Thymus (tissue), 11 donors: ENCODE data around the gene CFAP157. TPM values are rescaled to one million over a fixed set of nuclear protein-coding genes. Genes with fewer than 3 reads are reported as not detected.

ENCODE experiments used
- DNase-seq, 9 donors: peaks; one replicate each; pipeline ENCODE4 v3.0.0-alpha.2; 2013; ENCODE audit warnings: low spot score in 9 of 9, low read depth in 6 of 9, missing footprints in 1 of 9
- H3K27ac ChIP-seq, 2 donors: one replicate each; pipeline ENCODE4 v1.5.1; 2013; ENCODE audit warnings: control low read depth in 1 of 2, low read depth in 1 of 2, low read length in 1 of 2, mild to moderate bottlenecking in 1 of 2, moderate library complexity in 1 of 2
- H3K27me3 ChIP-seq, 2 donors: one replicate each; pipeline ENCODE4 v1.5.1; 2013; ENCODE audit warnings: low read length in 1 of 2; ENCODE audit not compliant: control insufficient read depth in 2 of 2, insufficient read depth in 1 of 2
- H3K36me3 ChIP-seq, 2 donors: one replicate each; pipeline ENCODE4 v1.5.1; 2013; ENCODE audit warnings: low read length in 1 of 2, mild to moderate bottlenecking in 1 of 2, moderate library complexity in 1 of 2; ENCODE audit not compliant: control insufficient read depth in 2 of 2, insufficient read depth in 2 of 2
- H3K4me1 ChIP-seq, 2 donors: one replicate each; pipeline ENCODE4 v1.5.1; 2013; ENCODE audit warnings: low read length in 2 of 2; ENCODE audit not compliant: control insufficient read depth in 2 of 2, insufficient read depth in 2 of 2
- H3K4me3 ChIP-seq, 2 donors: one replicate each; pipeline ENCODE4 v1.5.1; 2013; ENCODE audit warnings: low read length in 2 of 2, control low read depth in 1 of 2, mild to moderate bottlenecking in 1 of 2
- H3K9me3 ChIP-seq, 2 donors: one replicate each; pipeline ENCODE4 v1.5.1; 2013; ENCODE audit warnings: low read length in 1 of 2, mild to moderate bottlenecking in 1 of 2; ENCODE audit not compliant: control insufficient read depth in 2 of 2, insufficient read depth in 1 of 2
- WGBS: extraction: QIAGEN DNeasy Blood & Tissue Kit; methylation state at CpG from one replicate; pipeline ENCODE4 v1.1.7; 2013; 5-methylcytosine and 5-hydroxymethylcytosine counted together
- polyA plus RNA-seq: library from polyadenylated mRNA; stranded (reverse); fragments of 200-250 nt; gene quantifications from one replicate; pipeline ENCODE4 v1.2.3, GENCODE V29; 2013
- total RNA-seq: library from RNA; stranded (reverse); fragments of 120-200 nt; gene quantifications from one replicate; pipeline ENCODE4 v1.2.4, GENCODE V29; 2013
- donor health status: healthy.

The CFAP157 gene
- total and polyA plus RNA-seq, 2 donors, result 0.05 to 0.62 TPM

DNA sequence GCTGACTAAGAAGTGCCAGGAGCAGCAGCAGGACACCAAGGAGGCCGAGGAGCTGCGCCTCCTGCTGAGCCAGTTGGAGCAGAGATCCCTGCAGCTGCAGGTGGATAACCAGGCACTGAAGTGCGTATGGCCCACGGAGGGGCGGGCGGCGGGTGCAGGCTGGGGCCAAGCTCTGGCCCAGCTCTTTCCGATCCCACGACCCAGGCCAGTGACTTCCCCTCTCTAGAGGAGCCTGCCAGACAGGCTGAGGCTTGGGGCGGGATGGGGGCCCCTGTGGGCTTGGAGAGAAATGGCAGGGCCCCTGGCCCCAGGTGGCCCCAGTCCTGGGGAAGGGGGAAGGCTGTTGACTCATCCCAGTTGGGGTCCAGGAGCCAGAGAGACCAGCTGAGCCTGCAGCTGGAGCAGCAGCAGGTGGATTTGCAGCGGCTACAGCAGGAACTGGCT is 5.1 kb downstream of the CFAP157 start:
- Histone ChIP-seq H3K27ac (no peak overlapping the region), H3K27me3 (peaks cover 0 to 12% of the 10 kb centered on the region in 2 donors), H3K4me3 (no peak overlapping the region), H3K9me3 (peaks cover 0 to 13% of the 10 kb centered on the region in 2 donors), H3K36me3 (no peaks in the 10 kb centered on the region), H3K4me1 (peaks cover 15 to 40% of the 10 kb centered on the region in 2 donors)
- no peak for DNase-seq
- WGBS, result 85% methylated on average over 11 of the region's 11 CpGs

GRCh38 chr9:127712371-127712770 is 5.6 kb downstream of the CFAP157 start:
- no peak overlapping the region for H3K4me3 ChIP-seq
- WGBS, result 97% methylated on average over 11 of the region's 11 CpGs
- no peaks in the 10 kb centered on the region for H3K36me3 ChIP-seq
- H3K4me1 ChIP-seq, result peaks cover 15 to 35% of the 10 kb centered on the region in 2 donors
- peaks cover 0 to 13% of the 10 kb centered on the region in 2 donors for H3K9me3 ChIP-seq
- no peak overlapping the region for H3K27ac ChIP-seq
- no peak for DNase-seq
- H3K27me3 ChIP-seq, result peaks cover 0 to 12% of the 10 kb centered on the region in 2 donors

- WGBS, result 96% methylated on average over 10 of the region's 10 CpGs
- Histone ChIP-seq H3K27me3 (peaks cover 0 to 12% of the 10 kb centered on the region in 2 donors), H3K4me1 (peaks cover 15 to 31% of the 10 kb centered on the region in 2 donors), H3K36me3 (no peaks in the 10 kb centered on the region), H3K9me3 (peaks cover 0 to 13% of the 10 kb centered on the region in 2 donors), H3K27ac (no peak overlapping the region), H3K4me3 (no peak overlapping the region)
- DNase-seq, result no peak
Observed at GRCh38 chr9:127712867-127713266, 6.1 kb downstream of the CFAP157 start.

DNA sequence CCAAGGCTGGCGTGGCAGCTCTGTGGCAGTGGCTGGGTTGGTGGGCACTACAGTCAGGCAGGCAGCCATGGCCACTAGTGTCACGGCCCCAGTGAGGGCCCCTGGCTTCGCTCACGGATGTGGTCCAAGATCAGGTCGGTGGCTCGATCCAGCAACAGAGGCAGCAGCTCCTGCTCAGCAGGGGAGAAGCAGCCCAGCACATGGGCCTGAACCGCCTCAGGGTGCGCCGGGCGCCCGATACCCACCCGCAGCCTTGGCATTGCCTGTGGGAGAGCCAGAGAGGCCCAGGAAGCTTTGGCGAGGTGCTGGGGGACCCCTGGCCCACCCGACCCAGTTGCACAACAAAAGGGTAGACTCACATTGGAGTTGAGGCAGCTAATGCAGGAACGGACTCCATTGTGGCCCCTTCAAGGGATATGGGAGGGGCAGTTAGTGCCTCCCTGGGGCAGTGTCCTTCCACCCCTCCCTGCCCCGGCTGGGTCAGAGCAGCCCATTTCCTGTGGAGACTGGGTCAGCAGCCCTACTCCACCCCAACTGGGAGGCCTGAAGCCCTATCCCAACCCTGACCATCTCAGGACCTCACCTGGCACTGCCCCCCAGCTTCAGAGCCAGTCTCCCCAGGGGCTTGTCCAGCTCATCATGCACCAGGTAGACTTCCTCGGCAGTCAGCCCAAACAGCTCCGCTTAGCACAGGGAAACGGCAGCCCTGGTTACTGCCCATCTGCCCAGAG is 7.4 kb downstream of the CFAP157 start:
- no peak for DNase-seq
- peaks cover 15 to 34% of the 10 kb centered on the region in 2 donors for H3K4me1 ChIP-seq
- peaks cover 0 to 9% of the 10 kb centered on the region in 2 donors for H3K9me3 ChIP-seq
- H3K36me3 ChIP-seq, result no peaks in the 10 kb centered on the region
- 88% methylated on average over 19 of the region's 19 CpGs for WGBS
- H3K4me3 ChIP-seq, result peak overlapping the region in 1 of 2 donors; percentile 69
- no peak overlapping the region for H3K27ac ChIP-seq
- H3K27me3 ChIP-seq, result peaks cover 0 to 12% of the 10 kb centered on the region in 2 donors

DNA sequence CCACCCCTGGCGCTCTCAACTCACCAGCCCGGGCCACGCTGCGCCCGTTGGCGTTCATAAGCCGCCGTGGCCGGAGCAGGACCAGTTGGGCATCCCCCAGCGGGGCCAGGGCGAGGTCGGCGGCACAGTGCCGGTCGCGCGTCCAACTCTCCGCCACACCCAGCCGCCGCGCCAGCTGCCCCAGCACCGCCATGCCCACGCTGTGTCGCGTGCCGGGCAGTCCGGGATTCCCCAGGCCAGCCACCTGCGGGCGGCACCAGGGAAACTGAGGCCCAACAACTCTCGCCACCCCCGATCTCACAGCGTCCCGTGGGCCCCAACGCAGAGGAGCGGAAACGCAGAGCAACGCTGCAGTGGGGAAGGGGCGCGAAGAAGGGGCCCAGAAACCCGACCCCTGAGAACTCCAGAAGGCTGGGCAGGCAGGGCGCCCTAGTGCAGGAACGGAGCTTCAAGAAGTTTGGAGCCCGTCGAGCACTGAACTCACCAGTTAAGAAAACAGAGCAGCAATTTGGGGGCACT is 8.2 kb downstream of the CFAP157 start:
- WGBS, result 1% methylated on average over 44 of the region's 44 CpGs
- Histone ChIP-seq H3K9me3 (peaks cover 0 to 9% of the 10 kb centered on the region in 2 donors), H3K27ac (peak overlapping the region in 1 of 2 donors; percentile 36), H3K4me1 (peaks cover 15 to 38% of the 10 kb centered on the region in 2 donors), H3K36me3 (no peaks in the 10 kb centered on the region), H3K27me3 (peaks cover 0 to 12% of the 10 kb centered on the region in 2 donors), H3K4me3 (peak overlapping the region; percentile 69 to 94)
- DNase-seq, result peak in 1 of 9 donors; percentile 26

DNA sequence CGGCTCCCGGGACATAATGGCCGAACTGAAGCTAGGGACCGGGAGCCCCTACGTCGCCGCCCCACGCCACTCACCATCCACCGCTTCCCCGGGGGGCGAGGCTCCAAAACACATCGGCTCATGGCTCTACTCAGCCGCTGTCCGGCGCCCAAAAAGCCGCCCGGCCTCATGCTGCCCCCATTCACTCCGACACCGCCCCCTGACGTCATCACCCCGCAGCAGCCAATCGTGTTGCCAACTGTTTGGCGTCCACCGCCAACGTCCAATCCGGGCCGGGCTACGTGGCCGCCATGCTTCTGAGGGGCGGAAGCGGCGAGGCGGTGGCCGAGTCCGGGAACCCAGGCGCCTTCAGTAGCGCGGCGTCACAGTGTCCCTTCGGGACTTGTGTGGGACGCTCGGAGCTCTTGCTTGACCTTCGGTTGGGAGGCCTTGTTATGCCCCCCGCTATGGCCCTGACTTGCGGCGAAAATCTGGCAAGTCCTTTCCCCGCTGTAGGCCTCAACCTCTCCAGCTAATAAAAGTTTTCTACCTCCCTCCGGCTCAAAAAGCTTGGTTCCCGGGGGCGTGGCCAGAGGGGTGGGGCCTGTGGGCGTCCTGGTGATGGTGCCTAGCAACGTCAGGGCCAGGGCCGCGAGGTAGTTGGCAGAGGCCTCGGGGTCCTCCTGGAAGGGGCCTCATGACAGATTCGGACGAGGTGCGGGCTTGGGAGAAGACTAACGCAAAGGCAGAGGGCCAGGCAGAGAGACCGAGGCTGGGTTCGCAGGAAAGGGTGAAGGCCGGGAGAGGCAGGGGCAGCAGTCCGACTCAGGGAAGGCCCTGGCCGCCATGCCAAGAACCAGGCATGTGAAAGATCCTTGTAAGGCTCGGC is 8.9 kb downstream of the CFAP157 start, which contains the start of the genes PTRH1 and TTC16:
Gene PTRH1 (minus strand): TSS at position 194 of the 868 bp plus-strand sequence. CDS start 24 bp downstream, at position 170.
Gene TTC16 (plus strand): TSS at position 610 of the 868 bp plus-strand sequence. CDS start 67 bp downstream, at position 677.
- peaks cover 0 to 12% of the 10 kb centered on the region in 2 donors for H3K27me3 ChIP-seq
- no peaks in the 10 kb centered on the region for H3K36me3 ChIP-seq
- peaks cover 0 to 13% of the 10 kb centered on the region in 2 donors for H3K9me3 ChIP-seq
- H3K27ac ChIP-seq, result peak within 1 kb of the TSS; percentile 67 to 68
- peak; percentile 86 to 97 (median 94) for DNase-seq
- peaks cover 15 to 34% of the 10 kb centered on the region in 2 donors for H3K4me1 ChIP-seq
- 9% methylated on average over 65 of the region's 65 CpGs for WGBS
- H3K4me3 ChIP-seq, result peak within 1 kb of the TSS; percentile 69 to 94

GRCh38 chr9:127716412-127716811 is 9.6 kb downstream of the CFAP157 start:
- no peak overlapping the region for H3K4me3 ChIP-seq
- DNase-seq, result no peak
- H3K27ac ChIP-seq, result no peak overlapping the region
- H3K4me1 ChIP-seq, result peaks cover 10 to 27% of the 10 kb centered on the region in 2 donors
- 96% methylated on average over 9 of the region's 9 CpGs for WGBS
- H3K9me3 ChIP-seq, result peaks cover 0 to 13% of the 10 kb centered on the region in 2 donors
- H3K27me3 ChIP-seq, result peaks cover 0 to 16% of the 10 kb centered on the region in 2 donors
- H3K36me3 ChIP-seq, result no peaks in the 10 kb centered on the region

DNA sequence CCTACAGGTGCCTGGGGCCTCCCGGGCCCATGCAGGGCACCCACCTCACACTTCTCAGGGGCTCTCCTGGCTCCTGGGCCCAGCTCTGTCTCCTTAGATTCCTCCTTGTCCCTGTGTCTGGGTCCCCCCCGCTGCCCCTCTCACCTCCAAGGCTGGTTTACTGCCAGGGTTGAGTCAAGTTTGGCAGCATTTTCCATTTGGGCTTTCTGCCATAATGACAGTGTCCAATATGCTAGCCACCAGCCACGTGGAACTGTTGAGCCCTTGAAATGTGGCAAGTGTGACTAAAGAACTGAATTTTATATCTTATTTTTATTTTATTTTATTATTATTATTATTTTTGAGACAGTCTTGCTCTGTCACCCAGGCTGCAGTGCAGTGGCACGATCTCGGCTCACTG is 11.0 kb downstream of the CFAP157 start:
- no peak overlapping the region for H3K4me3 ChIP-seq
- WGBS, result 96% methylated on average over 5 of the region's 5 CpGs
- DNase-seq, result no peak
- H3K9me3 ChIP-seq, result peaks cover 0 to 13% of the 10 kb centered on the region in 2 donors
- no peak overlapping the region for H3K27ac ChIP-seq
- peaks cover 0 to 20% of the 10 kb centered on the region in 2 donors for H3K27me3 ChIP-seq
- H3K36me3 ChIP-seq, result no peaks in the 10 kb centered on the region
- H3K4me1 ChIP-seq, result peaks cover 5 to 17% of the 10 kb centered on the region in 2 donors
